K562 (cell line): Measurements from ENCODE around the gene IL13RA1. TPM values are rescaled to one million over a fixed set of nuclear protein-coding genes. Genes with fewer than 3 reads are reported as not detected.

Experiments used
- ATAC-seq: fragments of 200-7000 bp; cut with Tn5 transposase; 3 replicates; pipeline ENCODE4 v1.9.1; 2020; ENCODE audit warnings: moderate library complexity
- BruUV-seq: library from RNA; stranded (reverse); fragments of 400-500 nt; replicated peaks from 2 replicates; lab custom pipeline; 2021; lab: Mats Ljungman, UMichigan
- CTCF ChIA-PET: fragments of 300-600 bp; formaldehyde crosslinking; extraction: SDS; loops from one replicate; lab custom pipeline; 2021; ENCODE audit warnings: low intra/inter-chr PET ratio; lab: Yijun Ruan, JAX
- POLR2A ChIA-PET: fragments of 300-600, 350-650 bp; sonication (Branson Sonifier 250); formaldehyde crosslinking; extraction: SDS; loops from one replicate; lab custom pipeline; 2021; ENCODE audit warnings: antibody characterized with exemption, inconsistent platforms; lab: Yijun Ruan, JAX
- DNase-seq, 4 experiments: peaks; one replicate each; pipeline versions ENCODE4 v3.0.0 to v3.0.0-alpha.2; 2011 to 2018; ENCODE audit warnings: low spot score in 3 of 4, mixed read lengths in 3 of 4; ENCODE audit errors: extremely low read depth in 1 of 4
- FAIRE-seq: peaks from 2 replicates; lab custom pipeline; 2011; peaks lifted over from hg19 to GRCh38; lab: Jason Lieb, UNC
- H2AFZ ChIP-seq: 2 replicates; pipeline ENCODE4 v1.6.0; 2011; ENCODE audit warnings: low read depth, low read length, control low read depth, inconsistent platforms
- H3K27ac ChIP-seq: fragments of 200-600 bp; 3 replicates; pipeline ENCODE4 v1.8.0; 2011; ENCODE audit warnings: low read depth, mild to moderate bottlenecking, control low read depth, inconsistent platforms, low read length, moderate library complexity, mixed read lengths; ENCODE audit errors: extremely low read depth
- H3K27me3 ChIP-seq, 2 experiments: fragments of 300-600 bp in 1 of 2; 2 replicates in 1 of 2; 3 replicates in 1 of 2; pipeline versions ENCODE4 v1.6.0 to v1.8.0; 2011; ENCODE audit warnings: inconsistent platforms in 2 of 2, low read length in 2 of 2, mild to moderate bottlenecking in 1 of 2, mixed read lengths in 1 of 2, moderate library complexity in 1 of 2; ENCODE audit not compliant: control insufficient read depth in 2 of 2, insufficient read depth in 2 of 2
- H3K36me3 ChIP-seq: fragments of 300-600 bp; 3 replicates; pipeline ENCODE4 v1.8.0; 2011; ENCODE audit warnings: mild to moderate bottlenecking, low read length, inconsistent platforms; ENCODE audit not compliant: control insufficient read depth, insufficient read depth
- H3K4me1 ChIP-seq, 2 experiments: fragments of 200-600 bp in 1 of 2; replicated peaks in 1 of 2; 2 replicates in 1 of 2; 3 replicates in 1 of 2; pipeline versions ENCODE4 v1.5.1 to v1.8.0; 2011; ENCODE audit warnings: inconsistent platforms in 2 of 2, low read length in 2 of 2, mild to moderate bottlenecking in 1 of 2, mixed read lengths in 1 of 2, moderate library complexity in 1 of 2; ENCODE audit not compliant: control insufficient read depth in 2 of 2, insufficient read depth in 2 of 2
- H3K4me2 ChIP-seq: 2 replicates; pipeline ENCODE4 v1.6.1; 2011; ENCODE audit warnings: low read length, control low read depth, inconsistent platforms, mixed read lengths; ENCODE audit not compliant: insufficient read depth
- H3K4me3 ChIP-seq: fragments of 200-600 bp; sonication (generic), shearing (Covaris generic); 2 replicates; pipeline ENCODE4 v1.5.1; 2016; ENCODE audit warnings: control low read depth, inconsistent platforms
- H3K79me2 ChIP-seq: fragments of 200-600 bp; 3 replicates; pipeline ENCODE4 v1.8.0; 2011; ENCODE audit warnings: low read length, inconsistent platforms; ENCODE audit not compliant: control insufficient read depth, insufficient read depth
- H3K9ac ChIP-seq, 2 experiments: 2 replicates each; pipeline versions ENCODE4 v1.6.0 to v1.6.1; 2011; ENCODE audit warnings: low read depth in 2 of 2, low read length in 2 of 2, control low read depth in 1 of 2, inconsistent platforms in 1 of 2, mild to moderate bottlenecking in 1 of 2, mixed read lengths in 1 of 2; ENCODE audit not compliant: insufficient read depth in 1 of 2
- H3K9me1 ChIP-seq: one replicate; pipeline ENCODE4 v1.6.0; 2011; ENCODE audit warnings: inconsistent platforms, mild to moderate bottlenecking, low read length, moderate library complexity; ENCODE audit not compliant: control insufficient read depth, insufficient read depth
- H3K9me3 ChIP-seq: replicated peaks from 2 replicates; pipeline ENCODE4 v1.5.1; 2011; ENCODE audit warnings: low read depth, low read length, inconsistent platforms; ENCODE audit not compliant: control insufficient read depth, insufficient read depth
- H4K20me1 ChIP-seq: replicated peaks from 2 replicates; pipeline ENCODE4 v1.6.1; 2011; ENCODE audit warnings: low read length, inconsistent platforms, mixed read lengths; ENCODE audit not compliant: control insufficient read depth, insufficient read depth
- ELF2 ChIP-seq: fragments of 250-450 bp; sonication (Bioruptor Pico); IDR thresholded peaks from 2 replicates; pipeline ENCODE4 v1.5.0; 2021; ENCODE audit warnings: mild to moderate bottlenecking
- GTF2A2 ChIP-seq: IDR thresholded peaks from 2 replicates; pipeline ENCODE4 v1.6.1; 2016; ENCODE audit warnings: mild to moderate bottlenecking, missing genetic modification characterization, missing compliant biosample characterization
- KLF16 ChIP-seq: IDR thresholded peaks from 2 replicates; pipeline ENCODE4 v1.6.1; 2016; ENCODE audit warnings: antibody characterized with exemption
- MCM2 ChIP-seq: fragments of 450-650 bp; IDR thresholded peaks from 2 replicates; pipeline ENCODE4 v1.6.1; 2017; ENCODE audit warnings: low read depth, mild to moderate bottlenecking
- POLR3G ChIP-seq: IDR thresholded peaks from 2 replicates; pipeline ENCODE4 v1.6.1; 2011; ENCODE audit not compliant: insufficient read length, insufficient replicate concordance; ENCODE audit errors: extremely low read depth
- ZNF239 ChIP-seq: fragments of 250-450 bp; sonication (Bioruptor Pico); IDR thresholded peaks from 2 replicates; pipeline ENCODE4 v1.4.0; 2020; ENCODE audit warnings: mild to moderate bottlenecking
- ZNF75A ChIP-seq: fragments of 450-650 bp; formaldehyde crosslinking; IDR thresholded peaks from 2 replicates; pipeline ENCODE4 v1.4.0; 2020; ENCODE audit warnings: mild to moderate bottlenecking
- ZNF780A ChIP-seq: fragments of 250-450 bp; sonication (Bioruptor Pico); IDR thresholded peaks from 2 replicates; pipeline ENCODE4 v1.5.0; 2021; ENCODE audit warnings: mild to moderate bottlenecking
- in situ Hi-C: fragments of 300-500 bp; cut with MboI; formaldehyde crosslinking; loops from 4 replicates; pipeline ENCODE4 v1.15.0; 2018; ENCODE audit warnings: inconsistent platforms, mixed read lengths
- intact Hi-C: fragments of 100-400 bp; cut with micrococcal nuclease; formaldehyde crosslinking; loops from 2 replicates; pipeline ENCODE4 v1.14.2; 2022
- polyA plus RNA-seq, 8 experiments: library from polyadenylated mRNA; depleted of rRNA in 4 of 8; stranded (reverse) in 5 of 8; unstranded in 3 of 8; fragments of >200 nt; fragmentation: Nextera tagmentation in 2 of 8; fragmentation: Illumina TruSeq in 1 of 8; extraction: Ambion mirVana in 2 of 8; extraction: Trizol in 1 of 8; gene quantifications; 2 replicates each; pipeline versions ENCODE4 v1.2.1 to v1.2.3, GENCODE V29; 2011 to 2014; ENCODE audit warnings: inconsistent platforms in 1 of 8, missing spikeins in 1 of 8
- total RNA-seq, 7 experiments: library from RNA; depleted of rRNA in 6 of 7; stranded (reverse); fragments of >200 nt in 6 of 7; fragmentation: Illumina TruSeq in 2 of 7; extraction: Trizol in 2 of 7; gene quantifications; 2 replicates each; pipeline versions ENCODE4 v1.2.1 to v1.2.3, GENCODE V29; 2011 to 2021; ENCODE audit warnings: low replicate concordance in 1 of 7
- TF ChIP-seq, protein P1 (sequence below): sonication (generic); formaldehyde crosslinking; IDR thresholded peaks from 2 replicates; pipeline ENCODE4 v1.8.1; 2022; ENCODE audit warnings: missing genetic modification reagents
- TF ChIP-seq, protein P2 (sequence below): sonication (generic); formaldehyde crosslinking; IDR thresholded peaks from 2 replicates; pipeline ENCODE4 v1.8.0; 2022; ENCODE audit warnings: mild to moderate bottlenecking, low read depth, missing genetic modification reagents
- TF ChIP-seq, protein P3 (sequence below): sonication (generic); formaldehyde crosslinking; IDR thresholded peaks from 2 replicates; pipeline ENCODE4 v1.9.0; 2022; ENCODE audit warnings: mild to moderate bottlenecking, missing genetic modification reagents

Gene IL13RA1
- total and polyA plus RNA-seq, 9 of the 15 experiments (the other 6 are each of a cell fraction or from before 2014, with no cell fraction given) = 2.9 to 22.9 (median 12.2) TPM

DNA sequence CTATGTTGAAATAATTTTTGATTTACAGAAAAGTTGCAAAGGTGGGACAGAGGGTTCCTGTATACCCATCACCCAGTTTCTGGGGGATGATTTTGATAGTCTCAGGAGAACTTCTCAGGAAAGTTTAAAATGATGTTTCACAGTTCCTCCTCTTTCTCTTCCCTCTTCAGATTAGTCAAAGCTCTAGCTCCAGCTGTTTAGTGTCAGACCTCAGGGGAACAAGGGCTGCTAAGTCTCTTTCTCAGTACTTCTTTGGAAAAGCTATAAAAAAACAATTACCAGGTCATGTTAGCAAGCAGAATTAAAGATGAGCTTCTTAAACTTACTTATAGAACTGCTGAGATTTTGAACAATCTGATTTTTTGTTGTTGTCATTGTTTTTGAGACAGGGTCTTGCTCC, 12.2 kb downstream of the IL13RA1 start:
- Histone ChIP-seq H3K27me3 (no peaks in the 10 kb centered on the region), H3K4me1 (no peaks in the 10 kb centered on the region), H3K4me3 (no peak overlapping the region), H3K9me3 (no peaks in the 10 kb centered on the region), H3K36me3 (no peaks in the 10 kb centered on the region), H3K4me2 (no peak overlapping the region), H3K79me2 (no peaks in the 10 kb centered on the region), H3K9me1 (no peaks in the 10 kb centered on the region), H2AFZ (no peak overlapping the region), H4K20me1 (no peaks in the 10 kb centered on the region), H3K27ac (no peak overlapping the region), H3K9ac (no peak overlapping the region)
- CTCF ChIA-PET = no interaction called here
- DNase-seq = no peak
- BruUV-seq = no TSS peak
- POLR2A ChIA-PET = no interaction called here
- intact Hi-C loops (no loop called here), in situ Hi-C loops (no loop called here)
- no peak for FAIRE-seq
- no peak for ATAC-seq
- TF ChIP-seq, protein P1, sequence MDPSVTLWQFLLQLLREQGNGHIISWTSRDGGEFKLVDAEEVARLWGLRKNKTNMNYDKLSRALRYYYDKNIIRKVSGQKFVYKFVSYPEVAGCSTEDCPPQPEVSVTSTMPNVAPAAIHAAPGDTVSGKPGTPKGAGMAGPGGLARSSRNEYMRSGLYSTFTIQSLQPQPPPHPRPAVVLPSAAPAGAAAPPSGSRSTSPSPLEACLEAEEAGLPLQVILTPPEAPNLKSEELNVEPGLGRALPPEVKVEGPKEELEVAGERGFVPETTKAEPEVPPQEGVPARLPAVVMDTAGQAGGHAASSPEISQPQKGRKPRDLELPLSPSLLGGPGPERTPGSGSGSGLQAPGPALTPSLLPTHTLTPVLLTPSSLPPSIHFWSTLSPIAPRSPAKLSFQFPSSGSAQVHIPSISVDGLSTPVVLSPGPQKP = no peak
- TF ChIP-seq KLF16 = no peak
- TF ChIP-seq, protein P2, sequence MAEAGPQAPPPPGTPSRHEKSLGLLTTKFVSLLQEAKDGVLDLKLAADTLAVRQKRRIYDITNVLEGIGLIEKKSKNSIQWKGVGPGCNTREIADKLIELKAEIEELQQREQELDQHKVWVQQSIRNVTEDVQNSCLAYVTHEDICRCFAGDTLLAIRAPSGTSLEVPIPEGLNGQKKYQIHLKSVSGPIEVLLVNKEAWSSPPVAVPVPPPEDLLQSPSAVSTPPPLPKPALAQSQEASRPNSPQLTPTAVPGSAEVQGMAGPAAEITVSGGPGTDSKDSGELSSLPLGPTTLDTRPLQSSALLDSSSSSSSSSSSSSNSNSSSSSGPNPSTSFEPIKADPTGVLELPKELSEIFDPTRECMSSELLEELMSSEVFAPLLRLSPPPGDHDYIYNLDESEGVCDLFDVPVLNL (CRISPR knock-in tag) = no peak
- no peak for TF ChIP-seq ZNF75A (CRISPR knock-in tag)
- TF ChIP-seq ZNF780A (CRISPR knock-in tag) = no peak
- TF ChIP-seq ELF2 (CRISPR knock-in tag) = no peak
- no peak for TF ChIP-seq POLR3G
- TF ChIP-seq, protein P3, sequence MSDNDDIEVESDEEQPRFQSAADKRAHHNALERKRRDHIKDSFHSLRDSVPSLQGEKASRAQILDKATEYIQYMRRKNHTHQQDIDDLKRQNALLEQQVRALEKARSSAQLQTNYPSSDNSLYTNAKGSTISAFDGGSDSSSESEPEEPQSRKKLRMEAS (CRISPR knock-in tag) = no peak
- TF ChIP-seq GTF2A2 (tag) = no peak
- no peak for TF ChIP-seq MCM2
- no peak for TF ChIP-seq ZNF239
